ENCODE data around the gene PPP1R3E. TPM values are rescaled to one million over a fixed set of nuclear protein-coding genes. Genes with fewer than 3 reads are reported as not detected.
A peak's percentile ranks its signal among the peaks of the same experiment; 100 is the strongest.
"Not testable (repeated sequence)": the region's sequence is repeated elsewhere in the genome, so short reads cannot be mapped to it uniquely, and the experiment has no call there.

PPP1R3E gene
- total RNA-seq, 2 experiments from 2014 or later: 43.9 to 47.9 TPM

GRCh38 chr14:23286020-23286901 lies 16.4 kb downstream of the PPP1R3E start, which contains the start of gene HOMEZ:
Gene HOMEZ (minus strand): TSS chr14:23286132. CDS start chr14:23285952, 180 bp downstream.
- no peaks in the 10 kb centered on the region for H3K9me3 Mint-ChIP-seq
- no peaks in the 10 kb centered on the region for H3K27me3 Mint-ChIP-seq
- CTCF ChIA-PET: interaction anchor here (0.8 to 2.6 kb wide), 9 partner anchors 8 to 170 kb away, joined by 3 to 18 read pairs (median 6); partner anchors contain the start of gene PABPN1
- ATAC-seq (peak; percentile 99), DNase-seq (peak; percentile 99)
- H3K4me1 Mint-ChIP-seq (ENCODE audit: low read depth): peaks cover 26% of the 10 kb centered on the region
- no peak for TF ChIP-seq CTCF (IDR thresholded peaks at IDR 0.05)
- peak within 1 kb of the TSS; percentile 95 for H3K4me3 Mint-ChIP-seq
- H3K36me3 Mint-ChIP-seq (ENCODE audit: low read depth): peaks cover 11% of the 10 kb centered on the region
- H3K27ac Mint-ChIP-seq: peak within 1 kb of the TSS; percentile 93
- intact Hi-C loops (cut with micrococcal nuclease): loop anchor here (5.0 kb wide), 1 partner anchor 36 kb away; the partner anchor contains the start of gene PABPN1
- POLR2A ChIA-PET: interaction anchor here (0.6 to 3.7 kb wide), 8 partner anchors 10 to 363 kb away, joined by 3 to 32 read pairs (median 4); partner anchors contain the start of genes PABPN1 and PPP1R3E

GRCh38 chr14:23285530-23286019 lies 17.1 kb downstream of the PPP1R3E start:
- intact Hi-C loops (cut with micrococcal nuclease): loop anchor here (5.0 kb wide), 1 partner anchor 37 kb away; the partner anchor contains the start of gene PABPN1
- ChIA-PET POLR2A (interaction anchor here (1.0 to 3.7 kb wide), 4 partner anchors 12 to 49 kb away, joined by 3 to 32 read pairs (median 8); partner anchors contain the start of genes PABPN1 and PPP1R3E), CTCF (interaction anchor here (1.1 to 2.6 kb wide), 6 partner anchors 11 to 165 kb away, joined by 3 to 18 read pairs (median 10); partner anchors contain the start of gene PABPN1)
- DNase-seq (no peak), ATAC-seq (peak; percentile 19)
- peak overlapping the region; percentile 93 for H3K27ac Mint-ChIP-seq
- peaks cover 11% of the 10 kb centered on the region for H3K36me3 Mint-ChIP-seq (ENCODE audit: low read depth)
- peaks cover 27% of the 10 kb centered on the region for H3K4me1 Mint-ChIP-seq (ENCODE audit: low read depth)
- no peak for TF ChIP-seq CTCF (IDR thresholded peaks at IDR 0.05)
- H3K4me3 Mint-ChIP-seq: peak overlapping the region; percentile 95
- H3K27me3 Mint-ChIP-seq: no peaks in the 10 kb centered on the region
- H3K9me3 Mint-ChIP-seq: no peaks in the 10 kb centered on the region

- Mint-ChIP-seq H3K9me3 (no peaks in the 10 kb centered on the region), H3K36me3 (ENCODE audit: low read depth) (peaks cover 11% of the 10 kb centered on the region), H3K27me3 (no peaks in the 10 kb centered on the region), H3K27ac (peak overlapping the region; percentile 93), H3K4me3 (peak overlapping the region; percentile 95), H3K4me1 (ENCODE audit: low read depth) (peaks cover 27% of the 10 kb centered on the region)
- ChIA-PET CTCF (interaction anchor here (2.1 kb wide), 1 partner anchor 36 kb away, joined by 12 read pairs; the partner anchor contains the start of gene PABPN1), POLR2A (interaction anchor here (0.9 to 3.7 kb wide), 4 partner anchors 8 to 36 kb away, joined by 3 to 32 read pairs (median 8); partner anchors contain the start of genes PABPN1 and PPP1R3E)
- ATAC-seq (no peak), DNase-seq (peak; percentile 23)
- intact Hi-C loops (cut with micrococcal nuclease): loop anchor here (5.0 kb wide), 1 partner anchor 37 kb away; the partner anchor contains the start of gene PABPN1
- TF ChIP-seq CTCF (IDR thresholded peaks at IDR 0.05): no peak
Measured at GRCh38 chr14:23284654-23285529, 17.8 kb downstream of the PPP1R3E start.

GRCh38 chr14:23281247-23281646 lies 21.4 kb downstream of the PPP1R3E start:
- no peak for TF ChIP-seq CTCF (IDR thresholded peaks at IDR 0.05)
- no peak overlapping the region for H3K4me3 Mint-ChIP-seq
- CTCF ChIA-PET: interaction anchor here (1.4 to 1.6 kb wide), 2 partner anchors 12 to 20 kb away, joined by 3 read pairs; no protein-coding TSS in a partner anchor
- H3K9me3 Mint-ChIP-seq: no peaks in the 10 kb centered on the region
- peaks cover 13% of the 10 kb centered on the region for H3K36me3 Mint-ChIP-seq (ENCODE audit: low read depth)
- DNase-seq (no peak), ATAC-seq (no peak)
- H3K4me1 Mint-ChIP-seq (ENCODE audit: low read depth): peaks cover 25% of the 10 kb centered on the region
- H3K27ac Mint-ChIP-seq: no peak overlapping the region
- POLR2A ChIA-PET: no interaction called here
- no peaks in the 10 kb centered on the region for H3K27me3 Mint-ChIP-seq
- intact Hi-C loops (cut with micrococcal nuclease): no loop called here

- Mint-ChIP-seq H3K36me3 (ENCODE audit: low read depth) (peaks cover 16% of the 10 kb centered on the region), H3K4me1 (ENCODE audit: low read depth) (peaks cover 12% of the 10 kb centered on the region)
- H3K4me3 Mint-ChIP-seq; ATAC-seq; H3K9me3 Mint-ChIP-seq; intact Hi-C loops (cut with micrococcal nuclease); H3K27ac Mint-ChIP-seq; DNase-seq; H3K27me3 Mint-ChIP-seq: not testable (repeated sequence)
- ChIA-PET POLR2A (interaction anchor here (1.5 kb wide), 1 partner anchor 44 kb away, joined by 6 read pairs; the partner anchor contains the start of gene PABPN1), CTCF (interaction anchor here (1.5 kb wide), 1 partner anchor 17 kb away, joined by 4 read pairs; no protein-coding TSS in a partner anchor)
Measured at GRCh38 chr14:23277928-23278327, 24.7 kb downstream of the PPP1R3E start.

Data from activated CD8-positive, alpha-beta T cell treated with anti-CD3 and anti-CD28 coated beads for 36 hours (primary cell).